ENCODE data around the gene PRKAB1. TPM values are rescaled to one million over a fixed set of nuclear protein-coding genes. Genes with fewer than 3 reads are reported as not detected.

PRKAB1 gene
- total and polyA plus RNA-seq, 9 of the 15 experiments (the other 6 are each of a cell fraction or from before 2014, with no cell fraction given), result 32.6 to 94.2 (median 63.8) TPM

DNA sequence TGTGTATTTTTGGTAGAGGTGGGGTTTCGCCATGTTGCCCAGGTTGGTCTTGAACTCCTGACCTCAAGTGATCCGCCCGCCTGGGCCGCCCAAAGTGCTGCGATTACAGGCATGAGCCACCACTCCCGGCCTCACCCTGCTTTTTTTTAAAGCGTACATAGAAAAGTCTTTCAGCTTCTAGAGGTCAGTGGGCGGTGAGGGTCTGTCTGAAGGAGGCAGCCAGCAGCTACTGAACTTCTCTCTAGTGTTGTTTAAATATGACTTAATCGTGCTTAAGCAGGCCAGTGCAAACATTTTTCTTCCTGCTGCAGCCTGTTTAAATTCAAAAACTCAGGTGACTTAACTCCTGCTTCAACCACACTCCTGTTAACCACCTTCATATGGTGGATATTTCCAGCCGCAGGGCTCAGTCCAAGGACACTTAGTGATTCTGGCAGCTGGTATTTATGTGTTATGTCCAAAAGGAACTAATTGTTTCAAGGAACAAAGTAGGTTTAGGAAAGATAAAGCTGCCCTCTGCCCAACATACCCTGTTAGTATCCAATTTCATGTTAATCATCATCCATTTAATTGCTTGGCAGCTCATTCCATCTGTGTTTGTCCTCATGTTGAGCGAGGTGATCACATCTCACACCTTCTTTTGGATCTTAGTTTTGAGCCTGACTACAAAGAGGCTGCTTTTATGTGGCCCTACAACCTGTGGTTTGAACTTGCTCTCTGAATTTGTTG lies 2.0 kb downstream of the PRKAB1 start:
- DNase-seq (ENCODE audit: extremely low read depth in 1 of 4, low spot score in 3 of 4) (peak in 1 of 4 experiments; percentile 49), FAIRE-seq (no peak), ATAC-seq (no peak)
- no peaks in the 10 kb centered on the region for H3K9me3 ChIP-seq (replicated peaks; ENCODE audit: control insufficient read depth, insufficient read depth, low read depth, low read length)
- peak overlapping the region; percentile 86 for H3K27ac ChIP-seq (ENCODE audit: extremely low read depth, low read depth, low read length)
- peak overlapping the region; percentile 84 to 100 for H3K9ac ChIP-seq (ENCODE audit: insufficient read depth in 1 of 2, low read depth in 2 of 2, low read length in 2 of 2)
- intact Hi-C loops (cut with micrococcal nuclease) (loop anchor here (10.0 kb wide), 1 partner anchor 235 kb away; no protein-coding TSS in a partner anchor), in situ Hi-C loops (cut with MboI) (no loop called here)
- CTCF ChIA-PET (ENCODE audit: low intra/inter-chr PET ratio), result no interaction called here
- H3K4me3 ChIP-seq, result peak overlapping the region; percentile 81
- BruUV-seq (replicated peaks), result TSS peak; percentile 23
- no peaks in the 10 kb centered on the region for H4K20me1 ChIP-seq (replicated peaks; ENCODE audit: control insufficient read depth, insufficient read depth, low read length)
- H3K9me1 ChIP-seq (ENCODE audit: control insufficient read depth, insufficient read depth, low read length), result no peaks in the 10 kb centered on the region
- H3K79me2 ChIP-seq (ENCODE audit: control insufficient read depth, insufficient read depth, low read length), result peaks cover 71% of the 10 kb centered on the region
- peak overlapping the region; percentile 98 for H3K4me2 ChIP-seq (ENCODE audit: insufficient read depth, low read length)
- WGBS (ENCODE audit: insufficient coverage, low coverage, missing lambda C conversion rate), result 4% methylated on average over 11 of the region's 11 CpGs
- POLR2A ChIA-PET, result interaction anchor here (0.6 to 4.1 kb wide), 6 partner anchors 11 to 1065 kb away, joined by 3 to 44 read pairs (median 3); no protein-coding TSS in a partner anchor
- no peaks in the 10 kb centered on the region for H3K27me3 ChIP-seq (ENCODE audit: control insufficient read depth in 2 of 2, insufficient read depth in 2 of 2, low read length in 2 of 2)
- H3K4me1 ChIP-seq (replicated peaks in 1 of 2; ENCODE audit: control insufficient read depth in 2 of 2, insufficient read depth in 2 of 2, low read length in 2 of 2), result peaks cover 24 to 55% of the 10 kb centered on the region in 2 experiments
- H2AFZ ChIP-seq (ENCODE audit: low read depth, low read length), result no peak overlapping the region
- H3K36me3 ChIP-seq (ENCODE audit: control insufficient read depth, insufficient read depth, low read length), result peaks cover 55% of the 10 kb centered on the region
- TF ChIP-seq IFI16 (CRISPR knock-in tag; IDR thresholded peaks at IDR 0.05) (no peak), MYC (IDR thresholded peaks at IDR 0.05; ENCODE audit: low read depth, low read length) (no peak), MYC (CRISPR knock-in tag; IDR thresholded peaks at IDR 0.05; ENCODE audit: borderline replicate concordance, low read depth) (no peak), ETV1 (tag; conservative IDR thresholded peaks at IDR 0.05; ENCODE audit: low read depth) (no peak), U2AF1 (optimal IDR thresholded peaks at IDR 0.05; ENCODE audit: low read depth, low read length) (no peak), ZNF695 (CRISPR knock-in tag; IDR thresholded peaks at IDR 0.05) (no peak), DACH1 (IDR thresholded peaks at IDR 0.05; ENCODE audit: partially characterized antibody) (no peak), ZNF551 (CRISPR knock-in tag; IDR thresholded peaks at IDR 0.05) (no peak), ERF (CRISPR knock-in tag; IDR thresholded peaks at IDR 0.05) (no peak), YY1 (IDR thresholded peaks at IDR 0.05; ENCODE audit: borderline replicate concordance in 1 of 3, control insufficient read depth in 1 of 3, extremely low read depth in 1 of 3, insufficient read depth in 3 of 3, insufficient read length in 1 of 3, insufficient replicate concordance in 2 of 3, low read depth in 1 of 3, low read length in 2 of 3) (peak in 1 of 3 experiments; percentile 27), NCOA6 (IDR thresholded peaks at IDR 0.05) (no peak)
- TF ChIP-seq, protein P1, sequence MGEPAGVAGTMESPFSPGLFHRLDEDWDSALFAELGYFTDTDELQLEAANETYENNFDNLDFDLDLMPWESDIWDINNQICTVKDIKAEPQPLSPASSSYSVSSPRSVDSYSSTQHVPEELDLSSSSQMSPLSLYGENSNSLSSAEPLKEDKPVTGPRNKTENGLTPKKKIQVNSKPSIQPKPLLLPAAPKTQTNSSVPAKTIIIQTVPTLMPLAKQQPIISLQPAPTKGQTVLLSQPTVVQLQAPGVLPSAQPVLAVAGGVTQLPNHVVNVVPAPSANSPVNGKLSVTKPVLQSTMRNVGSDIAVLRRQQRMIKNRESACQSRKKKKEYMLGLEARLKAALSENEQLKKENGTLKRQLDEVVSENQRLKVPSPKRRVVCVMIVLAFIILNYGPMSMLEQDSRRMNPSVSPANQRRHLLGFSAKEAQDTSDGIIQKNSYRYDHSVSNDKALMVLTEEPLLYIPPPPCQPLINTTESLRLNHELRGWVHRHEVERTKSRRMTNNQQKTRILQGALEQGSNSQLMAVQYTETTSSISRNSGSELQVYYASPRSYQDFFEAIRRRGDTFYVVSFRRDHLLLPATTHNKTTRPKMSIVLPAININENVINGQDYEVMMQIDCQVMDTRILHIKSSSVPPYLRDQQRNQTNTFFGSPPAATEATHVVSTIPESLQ (CRISPR knock-in tag; IDR thresholded peaks at IDR 0.05), result no peak
- TF ChIP-seq, protein P2, sequence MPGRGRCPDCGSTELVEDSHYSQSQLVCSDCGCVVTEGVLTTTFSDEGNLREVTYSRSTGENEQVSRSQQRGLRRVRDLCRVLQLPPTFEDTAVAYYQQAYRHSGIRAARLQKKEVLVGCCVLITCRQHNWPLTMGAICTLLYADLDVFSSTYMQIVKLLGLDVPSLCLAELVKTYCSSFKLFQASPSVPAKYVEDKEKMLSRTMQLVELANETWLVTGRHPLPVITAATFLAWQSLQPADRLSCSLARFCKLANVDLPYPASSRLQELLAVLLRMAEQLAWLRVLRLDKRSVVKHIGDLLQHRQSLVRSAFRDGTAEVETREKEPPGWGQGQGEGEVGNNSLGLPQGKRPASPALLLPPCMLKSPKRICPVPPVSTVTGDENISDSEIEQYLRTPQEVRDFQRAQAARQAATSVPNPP (IDR thresholded peaks at IDR 0.05; ENCODE audit: borderline replicate concordance, insufficient read depth, insufficient read length), result no peak

All from K562 (cell line).